HepG2 (cell line): ENCODE results near the gene CCDC195. TPM values are rescaled to one million over a fixed set of nuclear protein-coding genes. Genes with fewer than 3 reads are reported as not detected.

ENCODE experiments used
- ATAC-seq: fragments of 200-7000 bp; cut with Tn5 transposase; 3 replicates; pipeline ENCODE4 v1.9.1; 2020; ENCODE audit warnings: mild to moderate bottlenecking, moderate library complexity
- BruUV-seq: library from RNA; stranded (reverse); fragments of 400-500 nt; replicated peaks from 2 replicates; lab custom pipeline; 2021; lab: Mats Ljungman, UMichigan
- CTCF ChIA-PET: fragments of 300-600 bp; formaldehyde crosslinking; extraction: SDS; loops from one replicate; lab custom pipeline; 2021; ENCODE audit warnings: low total read pairs, inconsistent platforms, low intra/inter-chr PET ratio; lab: Yijun Ruan, JAX
- POLR2A ChIA-PET: fragments of 350-600 bp; sonication (Branson Sonifier 250); formaldehyde crosslinking; loops from one replicate; lab custom pipeline; 2020; ENCODE audit warnings: antibody characterized with exemption, inconsistent platforms; lab: Yijun Ruan, JAX
- DNase-seq: peaks from one replicate; pipeline ENCODE4 v3.0.0-alpha.2; 2015; ENCODE audit warnings: low spot score
- FAIRE-seq: peaks from 3 replicates; lab custom pipeline; 2011; peaks lifted over from hg19 to GRCh38; lab: Jason Lieb, UNC
- H2AFZ ChIP-seq: one replicate; pipeline ENCODE4 v1.6.1; 2011; ENCODE audit warnings: low read length, inconsistent platforms
- H3K27ac ChIP-seq: fragments of 300-600 bp; 3 replicates; pipeline ENCODE4 v1.8.0; 2011; ENCODE audit warnings: mixed run types, mild to moderate bottlenecking, mixed read lengths, low read length, inconsistent platforms; ENCODE audit not compliant: insufficient read depth; ENCODE audit errors: extremely low read length
- H3K27me3 ChIP-seq, 2 experiments: fragments of 200-600 bp in 1 of 2; 2 replicates in 1 of 2; 3 replicates in 1 of 2; pipeline versions ENCODE4 v1.6.0 to v1.8.0; 2011; ENCODE audit warnings: low read length in 2 of 2, mild to moderate bottlenecking in 2 of 2, moderate library complexity in 2 of 2, inconsistent platforms in 1 of 2; ENCODE audit not compliant: insufficient read depth in 2 of 2, control insufficient read depth in 1 of 2
- H3K36me3 ChIP-seq, 2 experiments: fragments of 200-600 bp in 1 of 2; replicated peaks in 1 of 2; 2 replicates in 1 of 2; 3 replicates in 1 of 2; pipeline versions ENCODE4 v1.5.1 to v1.8.0; 2011; ENCODE audit warnings: low read length in 2 of 2, inconsistent platforms in 1 of 2; ENCODE audit not compliant: insufficient read depth in 2 of 2, control insufficient read depth in 1 of 2
- H3K4me1 ChIP-seq: 2 replicates; pipeline ENCODE4 v1.5.1; 2012; ENCODE audit warnings: low read length, inconsistent platforms; ENCODE audit not compliant: insufficient read depth
- H3K4me2 ChIP-seq: 2 replicates; pipeline ENCODE4 v1.6.0; 2011; ENCODE audit warnings: low read depth, low read length, inconsistent platforms
- H3K4me3 ChIP-seq, 3 experiments: fragments of 200-600 bp in 1 of 3; sonication (generic), shearing (Covaris generic) in 1 of 3; replicated peaks in 1 of 3; 2 replicates each; pipeline ENCODE4 v1.5.1; 2011 to 2016; ENCODE audit warnings: low read length in 3 of 3, inconsistent platforms in 2 of 3, low read depth in 2 of 3, mild to moderate bottlenecking in 2 of 3, control low read depth in 1 of 3, mixed read lengths in 1 of 3; ENCODE audit not compliant: insufficient read depth in 1 of 3
- H3K79me2 ChIP-seq: one replicate; pipeline ENCODE4 v1.6.1; 2011; ENCODE audit warnings: low read length, inconsistent platforms; ENCODE audit not compliant: insufficient read depth
- H3K9ac ChIP-seq: 2 replicates; pipeline ENCODE4 v1.6.0; 2011; ENCODE audit warnings: mild to moderate bottlenecking, low read depth, low read length, inconsistent platforms; ENCODE audit not compliant: insufficient read depth
- H3K9me3 ChIP-seq: 2 replicates; pipeline ENCODE4 v1.5.1; 2012; ENCODE audit warnings: mild to moderate bottlenecking, low read length
- H4K20me1 ChIP-seq: 2 replicates; pipeline ENCODE4 v1.6.0; 2011; ENCODE audit warnings: inconsistent platforms, mild to moderate bottlenecking, low read length, moderate library complexity; ENCODE audit not compliant: insufficient read depth
- GATAD1 ChIP-seq: IDR thresholded peaks from 2 replicates; pipeline ENCODE4 v1.6.1; 2016; ENCODE audit warnings: missing genetic modification reagents, missing compliant biosample characterization
- ISX ChIP-seq: sonication (generic); formaldehyde crosslinking; conservative IDR thresholded peaks from 2 replicates; pipeline ENCODE4 v1.5.0; 2020; ENCODE audit warnings: missing genetic modification reagents
- KAT7 ChIP-seq: IDR thresholded peaks from 2 replicates; pipeline ENCODE4 v1.6.1; 2018; ENCODE audit warnings: borderline replicate concordance, missing compliant biosample characterization
- TCF7 ChIP-seq: sonication (generic); IDR thresholded peaks from 2 replicates; pipeline ENCODE4 v1.6.1; 2016; ENCODE audit warnings: antibody characterized with exemption, low read depth
- YEATS2 ChIP-seq: sonication (generic); formaldehyde crosslinking; IDR thresholded peaks from 2 replicates; pipeline ENCODE4 v1.4.0; 2020; ENCODE audit warnings: missing genetic modification reagents, borderline replicate concordance
- ZNF10 ChIP-seq: sonication (generic); formaldehyde crosslinking; IDR thresholded peaks from 2 replicates; pipeline ENCODE4 v1.4.0; 2020; ENCODE audit warnings: mild to moderate bottlenecking, low read depth, missing genetic modification reagents, borderline replicate concordance
- ZNF383 ChIP-seq: sonication (generic); formaldehyde crosslinking; IDR thresholded peaks from 2 replicates; pipeline ENCODE4 v1.4.0; 2020; ENCODE audit warnings: missing genetic modification reagents, mild to moderate bottlenecking, borderline replicate concordance
- ZSCAN20 ChIP-seq: sonication (generic); formaldehyde crosslinking; IDR thresholded peaks from 2 replicates; pipeline ENCODE4 v1.4.0; 2020; ENCODE audit warnings: missing genetic modification reagents, mild to moderate bottlenecking, borderline replicate concordance
- WGBS: methylation state at CpG from one replicate; pipeline ENCODE4 v1.1.6; 2017; ENCODE audit warnings: low lambda C conversion rate; 5-methylcytosine and 5-hydroxymethylcytosine counted together
- in situ Hi-C: cut with HindIII; loops from 2 replicates; pipeline ENCODE4 v1.10.0; 2017; ENCODE audit warnings: low pct_unique_long_range_greater_than_20kb; ENCODE audit not compliant: extremely low pct_ligation_motif_present
- intact Hi-C: fragments of 100-400 bp; cut with micrococcal nuclease; formaldehyde crosslinking; loops from one replicate; pipeline ENCODE4 v1.10.0; 2022; ENCODE audit not compliant: unreplicated experiment
- polyA plus RNA-seq, 8 experiments: library from polyadenylated mRNA; depleted of rRNA in 3 of 8; stranded (reverse) in 7 of 8; unstranded in 1 of 8; fragments of >200 nt; fragmentation: Illumina TruSeq in 4 of 8; extraction: Trizol in 4 of 8; gene quantifications; 2 replicates each; pipeline versions ENCODE4 v1.2.1 to v1.2.3, GENCODE V29; 2011 to 2016; ENCODE audit warnings: low read depth in 4 of 8, missing spikeins in 1 of 8, mixed read lengths in 1 of 8; ENCODE audit not compliant: insufficient read depth in 1 of 8
- total RNA-seq, 5 experiments: library from RNA; depleted of rRNA; stranded (reverse); fragments of >200 nt; fragmentation: Illumina TruSeq; extraction: Trizol; gene quantifications; 2 replicates each; pipeline ENCODE4 v1.2.3, GENCODE V29; 2016; ENCODE audit warnings: low read depth in 1 of 5
- TF ChIP-seq, protein P1 (sequence below): sonication (generic); formaldehyde crosslinking; IDR thresholded peaks from 2 replicates; pipeline ENCODE4 v1.5.0; 2020; ENCODE audit warnings: missing genetic modification reagents
- TF ChIP-seq, protein P2 (sequence below): sonication (generic); formaldehyde crosslinking; IDR thresholded peaks from 2 replicates; pipeline ENCODE4 v1.4.0; 2020; ENCODE audit warnings: missing genetic modification reagents, borderline replicate concordance
- TF ChIP-seq, protein P3 (sequence below): sonication (generic); formaldehyde crosslinking; IDR thresholded peaks from 2 replicates; pipeline ENCODE4 v1.4.0; 2020; ENCODE audit warnings: missing genetic modification reagents
- TF ChIP-seq, protein P4 (sequence below): sonication (generic); formaldehyde crosslinking; IDR thresholded peaks from 2 replicates; pipeline ENCODE4 v1.8.0; 2022; ENCODE audit warnings: mild to moderate bottlenecking, missing genetic modification reagents; ENCODE audit not compliant: insufficient replicate concordance
- TF ChIP-seq, protein P5 (sequence below): sonication (generic); formaldehyde crosslinking; IDR thresholded peaks from 2 replicates; pipeline ENCODE4 v1.8.1; 2022; ENCODE audit warnings: low read depth, mild to moderate bottlenecking, missing genetic modification reagents

CCDC195 gene
- total and polyA plus RNA-seq, 2 of the 13 experiments (the other 11 are each of a cell fraction or from before 2014, with no cell fraction given), result not detected

DNA sequence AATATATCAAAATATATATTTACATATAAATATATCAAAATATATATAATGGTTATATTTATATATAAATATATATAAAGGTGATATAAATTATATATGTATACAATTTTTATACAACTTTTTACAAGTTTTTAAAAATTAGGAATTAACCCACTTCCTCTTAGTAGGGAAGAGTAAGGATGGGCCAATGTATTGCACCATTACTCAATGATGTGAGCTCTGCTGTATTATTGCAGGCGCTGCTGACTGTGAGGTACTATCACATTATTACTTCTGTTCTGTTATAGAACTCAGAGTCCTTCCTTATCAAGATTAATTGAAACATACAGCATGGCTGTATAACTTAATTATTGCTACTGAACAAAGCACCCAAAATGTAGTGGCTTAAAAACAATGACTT lies 46.0 kb downstream of the CCDC195 start:
- H4K20me1 ChIP-seq, result no peaks in the 10 kb centered on the region
- no peak for FAIRE-seq
- no TSS peak for BruUV-seq
- TF ChIP-seq YEATS2 (CRISPR knock-in tag), result no peak
- TF ChIP-seq ZNF383, result no peak
- TF ChIP-seq TCF7, result no peak
- TF ChIP-seq GATAD1 (CRISPR knock-in tag), result no peak
- no peak for TF ChIP-seq ISX (CRISPR knock-in tag)
- no peak for TF ChIP-seq KAT7 (CRISPR knock-in tag)
- TF ChIP-seq, protein P1, sequence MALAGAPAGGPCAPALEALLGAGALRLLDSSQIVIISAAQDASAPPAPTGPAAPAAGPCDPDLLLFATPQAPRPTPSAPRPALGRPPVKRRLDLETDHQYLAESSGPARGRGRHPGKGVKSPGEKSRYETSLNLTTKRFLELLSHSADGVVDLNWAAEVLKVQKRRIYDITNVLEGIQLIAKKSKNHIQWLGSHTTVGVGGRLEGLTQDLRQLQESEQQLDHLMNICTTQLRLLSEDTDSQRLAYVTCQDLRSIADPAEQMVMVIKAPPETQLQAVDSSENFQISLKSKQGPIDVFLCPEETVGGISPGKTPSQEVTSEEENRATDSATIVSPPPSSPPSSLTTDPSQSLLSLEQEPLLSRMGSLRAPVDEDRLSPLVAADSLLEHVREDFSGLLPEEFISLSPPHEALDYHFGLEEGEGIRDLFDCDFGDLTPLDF (CRISPR knock-in tag), result no peak
- TF ChIP-seq, protein P2, sequence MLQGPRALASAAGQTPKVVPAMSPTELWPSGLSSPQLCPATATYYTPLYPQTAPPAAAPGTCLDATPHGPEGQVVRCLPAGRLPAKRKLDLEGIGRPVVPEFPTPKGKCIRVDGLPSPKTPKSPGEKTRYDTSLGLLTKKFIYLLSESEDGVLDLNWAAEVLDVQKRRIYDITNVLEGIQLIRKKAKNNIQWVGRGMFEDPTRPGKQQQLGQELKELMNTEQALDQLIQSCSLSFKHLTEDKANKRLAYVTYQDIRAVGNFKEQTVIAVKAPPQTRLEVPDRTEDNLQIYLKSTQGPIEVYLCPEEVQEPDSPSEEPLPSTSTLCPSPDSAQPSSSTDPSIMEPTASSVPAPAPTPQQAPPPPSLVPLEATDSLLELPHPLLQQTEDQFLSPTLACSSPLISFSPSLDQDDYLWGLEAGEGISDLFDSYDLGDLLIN (CRISPR knock-in tag), result no peak
- no peak for TF ChIP-seq ZNF10 (CRISPR knock-in tag)
- TF ChIP-seq, protein P3, sequence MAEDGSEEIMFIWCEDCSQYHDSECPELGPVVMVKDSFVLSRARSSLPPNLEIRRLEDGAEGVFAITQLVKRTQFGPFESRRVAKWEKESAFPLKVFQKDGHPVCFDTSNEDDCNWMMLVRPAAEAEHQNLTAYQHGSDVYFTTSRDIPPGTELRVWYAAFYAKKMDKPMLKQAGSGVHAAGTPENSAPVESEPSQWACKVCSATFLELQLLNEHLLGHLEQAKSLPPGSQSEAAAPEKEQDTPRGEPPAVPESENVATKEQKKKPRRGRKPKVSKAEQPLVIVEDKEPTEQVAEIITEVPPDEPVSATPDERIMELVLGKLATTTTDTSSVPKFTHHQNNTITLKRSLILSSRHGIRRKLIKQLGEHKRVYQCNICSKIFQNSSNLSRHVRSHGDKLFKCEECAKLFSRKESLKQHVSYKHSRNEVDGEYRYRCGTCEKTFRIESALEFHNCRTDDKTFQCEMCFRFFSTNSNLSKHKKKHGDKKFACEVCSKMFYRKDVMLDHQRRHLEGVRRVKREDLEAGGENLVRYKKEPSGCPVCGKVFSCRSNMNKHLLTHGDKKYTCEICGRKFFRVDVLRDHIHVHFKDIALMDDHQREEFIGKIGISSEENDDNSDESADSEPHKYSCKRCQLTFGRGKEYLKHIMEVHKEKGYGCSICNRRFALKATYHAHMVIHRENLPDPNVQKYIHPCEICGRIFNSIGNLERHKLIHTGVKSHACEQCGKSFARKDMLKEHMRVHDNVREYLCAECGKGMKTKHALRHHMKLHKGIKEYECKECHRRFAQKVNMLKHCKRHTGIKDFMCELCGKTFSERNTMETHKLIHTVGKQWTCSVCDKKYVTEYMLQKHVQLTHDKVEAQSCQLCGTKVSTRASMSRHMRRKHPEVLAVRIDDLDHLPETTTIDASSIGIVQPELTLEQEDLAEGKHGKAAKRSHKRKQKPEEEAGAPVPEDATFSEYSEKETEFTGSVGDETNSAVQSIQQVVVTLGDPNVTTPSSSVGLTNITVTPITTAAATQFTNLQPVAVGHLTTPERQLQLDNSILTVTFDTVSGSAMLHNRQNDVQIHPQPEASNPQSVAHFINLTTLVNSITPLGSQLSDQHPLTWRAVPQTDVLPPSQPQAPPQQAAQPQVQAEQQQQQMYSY (CRISPR knock-in tag), result no peak
- TF ChIP-seq, protein P4, sequence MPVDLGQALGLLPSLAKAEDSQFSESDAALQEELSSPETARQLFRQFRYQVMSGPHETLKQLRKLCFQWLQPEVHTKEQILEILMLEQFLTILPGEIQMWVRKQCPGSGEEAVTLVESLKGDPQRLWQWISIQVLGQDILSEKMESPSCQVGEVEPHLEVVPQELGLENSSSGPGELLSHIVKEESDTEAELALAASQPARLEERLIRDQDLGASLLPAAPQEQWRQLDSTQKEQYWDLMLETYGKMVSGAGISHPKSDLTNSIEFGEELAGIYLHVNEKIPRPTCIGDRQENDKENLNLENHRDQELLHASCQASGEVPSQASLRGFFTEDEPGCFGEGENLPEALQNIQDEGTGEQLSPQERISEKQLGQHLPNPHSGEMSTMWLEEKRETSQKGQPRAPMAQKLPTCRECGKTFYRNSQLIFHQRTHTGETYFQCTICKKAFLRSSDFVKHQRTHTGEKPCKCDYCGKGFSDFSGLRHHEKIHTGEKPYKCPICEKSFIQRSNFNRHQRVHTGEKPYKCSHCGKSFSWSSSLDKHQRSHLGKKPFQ, result no peak
- TF ChIP-seq, protein P5, sequence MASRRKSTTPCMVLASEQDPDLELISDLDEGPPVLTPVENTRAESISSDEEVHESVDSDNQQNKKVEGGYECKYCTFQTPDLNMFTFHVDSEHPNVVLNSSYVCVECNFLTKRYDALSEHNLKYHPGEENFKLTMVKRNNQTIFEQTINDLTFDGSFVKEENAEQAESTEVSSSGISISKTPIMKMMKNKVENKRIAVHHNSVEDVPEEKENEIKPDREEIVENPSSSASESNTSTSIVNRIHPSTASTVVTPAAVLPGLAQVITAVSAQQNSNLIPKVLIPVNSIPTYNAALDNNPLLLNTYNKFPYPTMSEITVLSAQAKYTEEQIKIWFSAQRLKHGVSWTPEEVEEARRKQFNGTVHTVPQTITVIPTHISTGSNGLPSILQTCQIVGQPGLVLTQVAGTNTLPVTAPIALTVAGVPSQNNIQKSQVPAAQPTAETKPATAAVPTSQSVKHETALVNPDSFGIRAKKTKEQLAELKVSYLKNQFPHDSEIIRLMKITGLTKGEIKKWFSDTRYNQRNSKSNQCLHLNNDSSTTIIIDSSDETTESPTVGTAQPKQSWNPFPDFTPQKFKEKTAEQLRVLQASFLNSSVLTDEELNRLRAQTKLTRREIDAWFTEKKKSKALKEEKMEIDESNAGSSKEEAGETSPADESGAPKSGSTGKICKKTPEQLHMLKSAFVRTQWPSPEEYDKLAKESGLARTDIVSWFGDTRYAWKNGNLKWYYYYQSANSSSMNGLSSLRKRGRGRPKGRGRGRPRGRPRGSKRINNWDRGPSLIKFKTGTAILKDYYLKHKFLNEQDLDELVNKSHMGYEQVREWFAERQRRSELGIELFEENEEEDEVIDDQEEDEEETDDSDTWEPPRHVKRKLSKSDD (CRISPR knock-in tag), result no peak
- no peak for TF ChIP-seq ZSCAN20 (CRISPR knock-in tag)
- TF ChIP-seq, all 625 proteins: peak for 0
- ChIA-PET CTCF (no interaction called here), POLR2A (no interaction called here)
- ATAC-seq, result no peak
- no peaks in the 10 kb centered on the region for H3K9me3 ChIP-seq
- WGBS, result 3% methylated on average over 1 of the region's 1 CpG
- no peak overlapping the region for H3K27ac ChIP-seq
- H3K79me2 ChIP-seq, result no peaks in the 10 kb centered on the region
- no peak for DNase-seq
- H3K4me3 ChIP-seq, result no peak overlapping the region
- in situ Hi-C loops, result no loop called here
- intact Hi-C loops, result no loop called here
- H3K9ac ChIP-seq, result no peak overlapping the region
- H2AFZ ChIP-seq, result no peak overlapping the region
- H3K4me2 ChIP-seq, result no peak overlapping the region
- H3K4me1 ChIP-seq, result no peaks in the 10 kb centered on the region
- H3K27me3 ChIP-seq, result no peaks in the 10 kb centered on the region
- no peaks in the 10 kb centered on the region for H3K36me3 ChIP-seq
